HuH-7 (cell line): Measurements from ENCODE around the gene RNF151.
A peak's percentile ranks its signal among the peaks of the same experiment; 100 is the strongest.

Experiments
- DNase-seq: peaks from one replicate; pipeline ENCODE4 v3.0.0; 2011; ENCODE audit warnings: low spot score

Gene RNF151

DNA sequence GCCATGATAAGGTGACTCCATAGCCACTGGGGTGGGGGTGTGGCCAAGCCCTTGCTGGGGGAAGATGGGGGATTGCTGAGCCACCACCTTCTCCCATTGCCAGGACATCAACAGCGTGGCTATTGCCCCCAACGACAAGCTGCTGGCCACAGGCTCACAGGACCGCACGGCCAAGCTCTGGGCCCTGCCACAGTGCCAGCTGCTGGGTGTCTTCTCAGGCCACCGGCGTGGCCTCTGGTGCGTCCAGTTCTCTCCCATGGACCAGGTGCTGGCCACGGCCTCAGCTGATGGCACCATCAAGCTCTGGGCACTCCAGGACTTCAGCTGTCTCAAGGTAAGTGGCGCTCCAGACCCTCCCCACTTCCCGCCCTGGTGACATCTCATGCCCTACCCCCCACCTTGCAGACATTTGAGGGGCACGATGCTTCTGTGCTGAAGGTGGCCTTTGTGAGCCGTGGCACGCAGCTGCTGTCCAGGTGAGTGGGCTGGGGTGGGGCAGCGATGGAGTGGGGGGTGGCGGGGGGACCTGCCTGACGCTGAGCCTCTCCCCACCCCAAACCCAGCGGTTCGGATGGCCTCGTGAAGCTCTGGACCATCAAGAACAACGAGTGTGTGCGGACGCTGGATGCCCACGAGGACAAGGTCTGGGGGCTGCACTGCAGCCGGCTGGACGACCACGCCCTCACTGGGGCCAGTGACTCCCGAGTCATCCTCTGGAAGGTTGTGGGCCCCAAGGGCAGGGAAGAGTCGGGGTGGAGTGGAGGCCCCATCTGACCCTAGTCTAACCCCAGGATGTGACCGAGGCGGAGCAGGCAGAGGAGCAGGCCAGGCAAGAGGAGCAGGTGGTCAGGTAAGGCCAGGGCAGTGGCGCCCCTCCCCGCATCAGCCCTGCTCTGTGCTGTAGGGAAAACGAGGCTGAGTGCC lies 10.6 kb downstream of the RNF151 start:
- no peak for DNase-seq

- no peak for DNase-seq
Measured at GRCh38 chr16:1977875-1978268, 11.2 kb downstream of the RNF151 start.

- no peak for DNase-seq
Measured at GRCh38 chr16:1978476-1979120, 11.9 kb downstream of the RNF151 start.

DNA sequence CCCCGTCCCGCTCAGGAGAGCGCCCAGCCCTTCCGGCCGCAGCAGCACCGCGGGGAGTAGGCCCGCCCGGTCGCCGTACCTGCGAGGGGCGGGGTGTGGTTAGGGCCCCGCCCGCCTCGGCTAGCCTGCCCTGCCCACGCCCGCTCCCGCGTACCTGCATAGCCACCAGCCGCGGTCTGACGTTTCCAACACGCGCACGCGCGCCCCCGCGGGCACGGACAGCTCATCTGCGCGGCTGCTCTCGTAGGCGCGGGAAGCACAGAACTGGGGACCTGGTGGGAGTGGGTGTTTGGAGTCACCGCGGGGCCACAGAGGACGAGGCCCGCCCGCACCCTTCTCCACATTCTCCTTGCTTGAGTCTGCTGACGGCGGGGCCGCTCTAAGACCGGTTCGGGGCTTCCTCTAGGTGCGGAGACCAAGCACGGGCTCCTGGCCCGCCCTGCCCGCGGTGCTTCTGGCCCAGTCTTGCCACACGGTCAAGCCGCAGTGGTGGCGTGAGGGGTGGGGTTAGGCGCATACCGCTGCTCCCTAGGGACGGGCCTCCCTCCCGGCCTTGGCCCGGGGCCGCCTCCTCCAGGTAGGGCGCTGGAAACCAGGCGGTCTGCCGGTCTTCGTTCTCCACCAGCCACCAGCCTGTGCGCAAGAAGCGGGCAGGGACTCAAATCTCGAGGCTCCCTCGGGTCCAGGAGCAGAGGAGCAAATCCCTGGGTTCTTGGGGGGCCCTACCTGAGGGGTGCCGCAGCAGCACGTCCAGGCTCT lies 12.8 kb downstream of the RNF151 start:
- DNase-seq, result no peak

DNA sequence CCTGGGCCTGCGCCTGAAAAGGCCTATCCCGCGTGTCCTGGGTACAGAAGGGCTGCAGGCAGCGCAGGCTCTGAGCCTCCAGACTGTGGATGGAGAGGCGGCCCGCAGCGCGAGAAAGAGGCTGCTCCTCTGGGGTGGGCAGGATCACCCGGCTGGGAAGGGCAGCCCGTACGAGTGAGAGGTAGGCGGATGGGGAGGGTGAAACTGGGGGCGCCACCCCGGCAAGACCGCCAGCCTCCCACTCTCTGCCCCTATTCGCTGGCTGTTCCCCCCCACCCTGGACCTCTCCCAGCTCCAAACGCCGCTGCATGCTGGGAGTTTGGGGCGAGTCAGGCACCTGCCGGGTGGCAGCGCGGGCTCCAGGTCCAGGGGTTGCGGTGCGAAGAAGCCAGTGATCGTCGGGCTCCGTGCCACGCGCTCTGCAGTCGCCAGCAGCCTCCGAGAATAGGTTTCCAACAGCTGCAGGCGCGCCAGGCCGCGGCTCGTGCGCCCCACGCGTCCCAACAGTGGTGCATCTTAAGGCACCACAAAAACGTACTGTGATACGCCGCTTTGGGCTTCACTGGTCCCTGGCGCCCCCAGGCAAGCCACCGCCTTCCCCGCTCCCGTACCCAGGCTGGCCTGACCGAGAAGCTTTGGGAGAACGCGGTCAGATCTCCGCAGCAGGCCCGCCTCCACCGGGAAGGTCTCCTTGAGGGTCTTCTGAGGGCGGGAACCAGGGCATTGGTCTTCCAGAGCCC lies 13.5 kb downstream of the RNF151 start:
- DNase-seq, result no peak

DNA sequence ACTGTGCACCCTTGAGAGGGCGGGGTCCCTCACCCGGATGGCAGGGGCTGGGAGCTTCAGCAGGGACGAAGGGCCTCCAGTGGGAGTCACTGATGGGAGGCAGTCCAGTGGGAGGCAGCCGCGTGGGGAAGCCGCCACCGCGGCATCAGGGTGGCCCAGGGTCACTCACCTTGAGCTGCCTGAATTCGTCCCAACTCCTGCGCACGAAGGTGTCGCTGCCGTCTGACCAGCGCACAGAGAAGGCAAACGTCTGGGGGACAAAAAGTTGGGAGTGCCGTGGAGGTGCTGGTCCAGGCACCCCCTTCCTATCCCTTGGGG lies 14.1 kb downstream of the RNF151 start:
- DNase-seq, result no peak

- DNase-seq, result no peak
Measured at GRCh38 chr16:1981398-1981836, 14.8 kb downstream of the RNF151 start, which contains the start of gene NOXO1. TSS of gene NOXO1 (minus strand) at chr16:1981469. CDS start at chr16:1981179, 290 bp downstream.

DNA sequence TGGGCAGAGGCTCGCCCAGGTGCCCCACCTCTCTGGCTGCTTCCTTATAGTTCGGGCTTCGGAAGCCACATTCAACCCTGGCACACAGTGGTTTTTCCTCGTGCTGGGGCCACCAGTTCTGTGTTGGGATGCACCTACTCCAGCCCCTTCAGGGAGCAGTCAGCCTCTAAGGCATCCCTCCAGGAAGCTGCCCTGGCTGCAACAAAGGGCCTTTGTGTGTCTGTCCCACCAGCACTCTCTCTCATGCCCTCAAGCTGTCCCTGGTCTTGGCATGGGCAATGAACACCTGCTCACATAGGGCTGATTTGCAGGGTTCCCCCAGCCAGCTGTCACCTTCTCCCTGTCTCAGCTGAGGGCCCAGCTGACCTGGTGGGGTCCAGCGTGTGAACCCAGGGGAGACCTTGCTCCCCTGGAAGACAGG lies 15.4 kb downstream of the RNF151 start:
- no peak for DNase-seq

DNA sequence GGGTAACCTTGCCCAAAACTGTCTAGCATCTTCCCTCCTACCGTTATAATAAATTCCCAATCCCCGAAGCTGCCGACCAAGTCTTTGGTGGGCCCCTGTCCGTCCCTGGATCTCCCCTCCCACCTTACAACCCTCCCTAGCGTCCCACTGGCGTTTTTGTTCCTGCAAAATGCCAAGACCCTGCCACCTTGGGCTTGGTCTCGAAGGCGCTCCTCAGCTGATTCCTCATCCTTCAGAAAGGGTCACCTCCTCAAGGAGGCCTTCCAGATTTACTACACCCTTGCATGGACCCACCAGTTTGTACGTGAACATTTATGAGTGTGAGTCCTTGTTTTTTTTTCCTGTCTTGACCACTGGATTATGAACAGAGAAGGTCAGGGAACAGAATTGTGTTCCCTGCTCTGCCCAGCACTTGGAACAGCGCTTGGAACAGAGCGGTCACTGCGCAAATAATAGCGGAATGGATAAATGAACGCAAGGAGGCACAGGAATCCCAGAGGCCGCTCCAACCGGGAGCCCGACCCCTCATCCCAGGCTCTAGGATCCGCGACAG lies 16.4 kb downstream of the RNF151 start:
- no peak for DNase-seq

- DNase-seq, result peak; percentile 98
Measured at GRCh38 chr16:1983544-1984346, 17.1 kb downstream of the RNF151 start, which contains the start of gene GFER. TSS of gene GFER (plus strand) at chr16:1984193. CDS start at chr16:1984219, 26 bp downstream.

DNA sequence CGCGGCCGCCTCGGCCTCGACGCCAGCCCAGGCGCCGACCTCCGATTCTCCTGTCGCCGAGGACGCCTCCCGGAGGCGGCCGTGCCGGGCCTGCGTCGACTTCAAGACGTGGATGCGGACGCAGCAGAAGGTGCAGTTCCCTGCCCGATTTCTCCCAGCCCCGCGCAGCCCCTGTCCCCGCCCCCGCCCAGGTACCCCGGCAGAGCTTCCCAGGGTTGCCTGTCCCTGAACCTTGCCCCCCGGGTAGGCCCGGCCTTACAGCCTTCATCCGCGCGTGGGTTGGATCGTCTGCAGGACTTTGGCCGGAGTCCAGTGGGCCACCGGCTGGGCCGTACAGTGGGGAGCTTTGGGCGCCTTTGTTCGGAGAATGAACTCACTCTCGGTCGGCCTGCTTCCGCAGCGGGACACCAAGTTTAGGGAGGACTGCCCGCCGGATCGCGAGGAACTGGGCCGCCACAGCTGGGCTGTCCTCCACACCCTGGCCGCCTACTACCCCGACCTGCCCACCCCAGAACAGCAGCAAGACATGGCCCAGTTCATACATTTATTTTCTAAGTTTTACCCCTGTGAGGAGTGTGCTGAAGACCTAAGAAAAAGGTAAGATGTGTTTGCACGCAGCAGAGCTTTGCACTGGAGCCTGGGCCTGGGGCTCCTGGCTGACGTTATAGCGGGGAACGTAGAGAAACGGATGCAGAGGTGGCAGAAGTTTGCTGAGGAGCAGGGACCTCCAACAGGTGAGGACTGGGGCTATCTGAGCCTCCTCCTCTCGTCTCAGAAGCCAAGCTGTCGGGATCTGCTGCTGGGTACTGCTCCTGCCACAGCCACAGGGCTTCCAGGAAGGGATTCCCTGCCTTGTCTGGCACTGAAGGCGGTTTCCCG lies 17.9 kb downstream of the RNF151 start:
- DNase-seq, result peak; percentile 49

DNA sequence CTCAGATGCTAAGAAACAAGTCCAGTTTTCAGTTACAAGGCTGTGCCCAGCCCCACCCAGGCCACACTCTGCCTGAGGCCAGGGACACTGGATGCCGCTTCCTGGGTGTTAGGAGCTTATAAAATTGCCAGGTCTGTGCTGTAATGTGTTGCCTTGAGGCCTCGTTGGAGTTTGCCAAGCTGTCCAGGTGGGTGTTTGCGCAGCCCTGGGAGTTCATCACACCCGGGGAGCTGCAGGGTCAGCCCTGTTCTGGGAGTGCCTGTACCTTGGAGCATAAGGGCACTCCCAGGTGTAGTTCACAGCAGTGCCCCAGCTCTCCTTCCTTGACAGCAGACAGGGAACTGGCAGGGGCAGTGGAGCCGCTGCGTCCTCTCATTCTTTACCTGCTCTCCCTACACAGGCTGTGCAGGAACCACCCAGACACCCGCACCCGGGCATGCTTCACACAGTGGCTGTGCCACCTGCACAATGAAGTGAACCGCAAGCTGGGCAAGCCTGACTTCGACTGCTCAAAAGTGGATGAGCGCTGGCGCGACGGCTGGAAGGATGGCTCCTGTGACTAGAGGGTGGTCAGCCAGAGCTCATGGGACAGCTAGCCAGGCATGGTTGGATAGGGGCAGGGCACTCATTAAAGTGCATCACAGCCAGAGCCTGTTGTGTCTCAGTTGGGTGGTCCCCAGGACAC lies 19.0 kb downstream of the RNF151 start:
- DNase-seq, result no peak

- no peak for DNase-seq
Measured at GRCh38 chr16:1987198-1987597, 20.5 kb downstream of the RNF151 start.

GRCh38 chr16:1989209-1990100 lies 22.8 kb downstream of the RNF151 start, which contains the start of gene SYNGR3:
TSS of gene SYNGR3 (plus strand) at chr16:1989970. CDS start at chr16:1990103, 133 bp downstream.
- no peak for DNase-seq

DNA sequence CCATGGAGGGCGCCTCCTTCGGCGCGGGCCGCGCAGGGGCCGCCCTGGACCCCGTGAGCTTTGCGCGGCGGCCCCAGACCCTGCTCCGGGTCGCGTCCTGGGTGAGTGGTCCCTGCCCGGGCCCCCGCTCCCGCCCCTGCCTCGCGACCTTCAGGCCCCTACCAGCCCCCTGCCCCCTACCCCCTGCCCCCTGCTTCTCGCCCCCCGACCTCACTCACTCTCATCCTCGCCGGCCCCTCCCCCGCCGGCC lies 23.4 kb downstream of the RNF151 start:
- no peak for DNase-seq

- DNase-seq, result peak; percentile 73
Measured at GRCh38 chr16:1990351-1991134, 23.9 kb downstream of the RNF151 start.

DNA sequence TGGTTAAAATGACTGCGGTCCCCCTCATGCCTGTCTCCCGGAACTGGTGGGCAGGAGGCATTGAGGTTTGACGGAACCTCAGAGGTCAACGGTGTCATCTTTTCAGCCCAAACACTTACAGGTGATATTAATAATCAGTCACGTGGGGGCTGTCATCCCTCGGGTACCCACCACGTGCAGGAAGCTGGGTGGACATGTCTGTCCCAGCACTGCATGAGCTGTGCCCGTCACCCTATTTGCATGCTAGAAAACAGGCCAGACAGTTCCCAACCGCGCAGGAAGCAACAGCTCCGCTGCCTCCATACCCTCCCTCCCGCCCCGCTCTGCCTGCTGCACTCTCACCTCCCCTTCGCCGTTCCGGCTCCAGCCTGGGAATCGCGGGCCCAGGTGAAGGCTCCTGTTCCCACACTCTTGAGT lies 24.5 kb downstream of the RNF151 start:
- no peak for DNase-seq
